WTC11 (cell line): ENCODE data around the gene PPP2R2C. TPM values are rescaled to one million over a fixed set of nuclear protein-coding genes. Genes with fewer than 3 reads are reported as not detected.

Experiments used
- ATAC-seq: fragments of 200-7000 bp; cut with Tn5 transposase; 2 replicates; pipeline ENCODE4 v1.10.0; 2021; ENCODE audit warnings: mild to moderate bottlenecking, moderate library complexity
- CTCF ChIA-PET: fragments of 300-600 bp; sonication (Branson Sonifier 250); formaldehyde crosslinking; loops from one replicate; lab custom pipeline; 2021; ENCODE audit warnings: antibody characterized with exemption; lab: Charles Lee
- POLR2A ChIA-PET: fragments of 350-600 bp; sonication (Branson Sonifier 250); formaldehyde crosslinking; loops from one replicate; lab custom pipeline; 2021; ENCODE audit warnings: antibody characterized with exemption; lab: Charles Lee
- DNase-seq: peaks from one replicate; pipeline ENCODE4 v3.0.0; 2021; ENCODE audit warnings: low spot score
- H3K27ac Mint-ChIP-seq: 2 replicates; pipeline ENCODE4 v1.8.0; 2021; ENCODE audit warnings: mixed read lengths
- H3K27me3 Mint-ChIP-seq: 2 replicates; pipeline ENCODE4 v1.8.0; 2021; ENCODE audit warnings: low read depth, mild to moderate bottlenecking, moderate library complexity, mixed read lengths
- H3K36me3 Mint-ChIP-seq: 2 replicates; pipeline ENCODE4 v1.8.0; 2021; ENCODE audit warnings: mixed read lengths
- H3K4me1 Mint-ChIP-seq: 2 replicates; pipeline ENCODE4 v1.8.0; 2022; ENCODE audit warnings: mixed read lengths
- H3K4me3 Mint-ChIP-seq: 2 replicates; pipeline ENCODE4 v1.8.0; 2021; ENCODE audit warnings: mild to moderate bottlenecking, moderate library complexity, mixed read lengths
- H3K9me3 Mint-ChIP-seq: 2 replicates; pipeline ENCODE4 v1.8.0; 2021; ENCODE audit warnings: mixed read lengths
- ATF1 ChIP-seq: sonication (generic); formaldehyde crosslinking; IDR thresholded peaks from 2 replicates; pipeline ENCODE4 v1.8.1; 2023; ENCODE audit warnings: mild to moderate bottlenecking, moderate library complexity, missing genetic modification reagents
- ATF6 ChIP-seq: sonication (generic); formaldehyde crosslinking; IDR thresholded peaks from 2 replicates; pipeline ENCODE4 v1.8.1; 2023; ENCODE audit warnings: mild to moderate bottlenecking, missing genetic modification reagents
- CREM ChIP-seq: sonication (generic); formaldehyde crosslinking; IDR thresholded peaks from 2 replicates; pipeline ENCODE4 v1.8.1; 2022; ENCODE audit warnings: mild to moderate bottlenecking, missing genetic modification reagents, moderate library complexity
- ELF4 ChIP-seq: sonication (generic); formaldehyde crosslinking; IDR thresholded peaks from 2 replicates; pipeline ENCODE4 v1.8.1; 2022; ENCODE audit warnings: low read depth, mild to moderate bottlenecking, moderate library complexity, missing genetic modification reagents
- EMX1 ChIP-seq: fragments of 250-450 bp; sonication (Bioruptor Pico); IDR thresholded peaks from 2 replicates; pipeline ENCODE4 v1.8.0; 2021; ENCODE audit warnings: mild to moderate bottlenecking
- ETV6 ChIP-seq: sonication (generic); formaldehyde crosslinking; IDR thresholded peaks from 2 replicates; pipeline ENCODE4 v1.8.1; 2022; ENCODE audit warnings: mild to moderate bottlenecking, missing genetic modification reagents
- GABPB1 ChIP-seq: sonication (generic); formaldehyde crosslinking; IDR thresholded peaks from 2 replicates; pipeline ENCODE4 v1.8.1; 2023; ENCODE audit warnings: mild to moderate bottlenecking, missing genetic modification reagents
- KAT7 ChIP-seq: sonication (generic); formaldehyde crosslinking; IDR thresholded peaks from 2 replicates; pipeline ENCODE4 v1.8.1; 2023; ENCODE audit warnings: missing genetic modification reagents, mild to moderate bottlenecking, borderline replicate concordance
- MYBL2 ChIP-seq: sonication (generic); formaldehyde crosslinking; IDR thresholded peaks from 2 replicates; pipeline ENCODE4 v1.8.1; 2023; ENCODE audit warnings: mild to moderate bottlenecking, moderate library complexity, missing genetic modification reagents
- NR2C2 ChIP-seq: sonication (generic); formaldehyde crosslinking; IDR thresholded peaks from 2 replicates; pipeline ENCODE4 v1.8.0; 2022; ENCODE audit warnings: mild to moderate bottlenecking, missing genetic modification reagents
- TCF7 ChIP-seq: sonication (generic); formaldehyde crosslinking; IDR thresholded peaks from 2 replicates; pipeline ENCODE4 v1.8.0; 2022; ENCODE audit warnings: mild to moderate bottlenecking, low read depth, missing genetic modification reagents, moderate library complexity
- TP53 ChIP-seq: sonication (generic); formaldehyde crosslinking; IDR thresholded peaks from 2 replicates; pipeline ENCODE4 v1.8.1; 2023; ENCODE audit warnings: mild to moderate bottlenecking, missing genetic modification reagents
- ZNF232 ChIP-seq: sonication (generic); formaldehyde crosslinking; IDR thresholded peaks from 2 replicates; pipeline ENCODE4 v1.8.0; 2022; ENCODE audit warnings: mild to moderate bottlenecking, missing genetic modification reagents
- total RNA-seq: library from RNA; stranded (reverse); gene quantifications from 3 replicates; pipeline ENCODE4 v1.2.3, GENCODE V29; 2021
- TF ChIP-seq, protein P1 (sequence below): sonication (generic); formaldehyde crosslinking; IDR thresholded peaks from 2 replicates; pipeline ENCODE4 v1.8.1; 2023; ENCODE audit warnings: mild to moderate bottlenecking, missing genetic modification reagents, moderate library complexity
- TF ChIP-seq, protein P2 (sequence below): fragments of 250-450 bp; sonication (Bioruptor Pico); IDR thresholded peaks from 2 replicates; pipeline ENCODE4 v1.8.0; 2021; ENCODE audit warnings: mild to moderate bottlenecking
- TF ChIP-seq, protein P3 (sequence below): sonication (generic); formaldehyde crosslinking; IDR thresholded peaks from 2 replicates; pipeline ENCODE4 v1.8.0; 2023; ENCODE audit warnings: missing genetic modification reagents, mild to moderate bottlenecking, borderline replicate concordance

The PPP2R2C gene
- total RNA-seq, 1 experiment from 2014 or later: 11.5 TPM

- TF ChIP-seq, protein P1, sequence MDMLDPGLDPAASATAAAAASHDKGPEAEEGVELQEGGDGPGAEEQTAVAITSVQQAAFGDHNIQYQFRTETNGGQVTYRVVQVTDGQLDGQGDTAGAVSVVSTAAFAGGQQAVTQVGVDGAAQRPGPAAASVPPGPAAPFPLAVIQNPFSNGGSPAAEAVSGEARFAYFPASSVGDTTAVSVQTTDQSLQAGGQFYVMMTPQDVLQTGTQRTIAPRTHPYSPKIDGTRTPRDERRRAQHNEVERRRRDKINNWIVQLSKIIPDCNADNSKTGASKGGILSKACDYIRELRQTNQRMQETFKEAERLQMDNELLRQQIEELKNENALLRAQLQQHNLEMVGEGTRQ (CRISPR knock-in tag): no peak
- TF ChIP-seq, protein P2, sequence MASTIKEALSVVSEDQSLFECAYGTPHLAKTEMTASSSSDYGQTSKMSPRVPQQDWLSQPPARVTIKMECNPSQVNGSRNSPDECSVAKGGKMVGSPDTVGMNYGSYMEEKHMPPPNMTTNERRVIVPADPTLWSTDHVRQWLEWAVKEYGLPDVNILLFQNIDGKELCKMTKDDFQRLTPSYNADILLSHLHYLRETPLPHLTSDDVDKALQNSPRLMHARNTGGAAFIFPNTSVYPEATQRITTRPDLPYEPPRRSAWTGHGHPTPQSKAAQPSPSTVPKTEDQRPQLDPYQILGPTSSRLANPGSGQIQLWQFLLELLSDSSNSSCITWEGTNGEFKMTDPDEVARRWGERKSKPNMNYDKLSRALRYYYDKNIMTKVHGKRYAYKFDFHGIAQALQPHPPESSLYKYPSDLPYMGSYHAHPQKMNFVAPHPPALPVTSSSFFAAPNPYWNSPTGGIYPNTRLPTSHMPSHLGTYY (CRISPR knock-in tag): no peak
- TF ChIP-seq, protein P3, sequence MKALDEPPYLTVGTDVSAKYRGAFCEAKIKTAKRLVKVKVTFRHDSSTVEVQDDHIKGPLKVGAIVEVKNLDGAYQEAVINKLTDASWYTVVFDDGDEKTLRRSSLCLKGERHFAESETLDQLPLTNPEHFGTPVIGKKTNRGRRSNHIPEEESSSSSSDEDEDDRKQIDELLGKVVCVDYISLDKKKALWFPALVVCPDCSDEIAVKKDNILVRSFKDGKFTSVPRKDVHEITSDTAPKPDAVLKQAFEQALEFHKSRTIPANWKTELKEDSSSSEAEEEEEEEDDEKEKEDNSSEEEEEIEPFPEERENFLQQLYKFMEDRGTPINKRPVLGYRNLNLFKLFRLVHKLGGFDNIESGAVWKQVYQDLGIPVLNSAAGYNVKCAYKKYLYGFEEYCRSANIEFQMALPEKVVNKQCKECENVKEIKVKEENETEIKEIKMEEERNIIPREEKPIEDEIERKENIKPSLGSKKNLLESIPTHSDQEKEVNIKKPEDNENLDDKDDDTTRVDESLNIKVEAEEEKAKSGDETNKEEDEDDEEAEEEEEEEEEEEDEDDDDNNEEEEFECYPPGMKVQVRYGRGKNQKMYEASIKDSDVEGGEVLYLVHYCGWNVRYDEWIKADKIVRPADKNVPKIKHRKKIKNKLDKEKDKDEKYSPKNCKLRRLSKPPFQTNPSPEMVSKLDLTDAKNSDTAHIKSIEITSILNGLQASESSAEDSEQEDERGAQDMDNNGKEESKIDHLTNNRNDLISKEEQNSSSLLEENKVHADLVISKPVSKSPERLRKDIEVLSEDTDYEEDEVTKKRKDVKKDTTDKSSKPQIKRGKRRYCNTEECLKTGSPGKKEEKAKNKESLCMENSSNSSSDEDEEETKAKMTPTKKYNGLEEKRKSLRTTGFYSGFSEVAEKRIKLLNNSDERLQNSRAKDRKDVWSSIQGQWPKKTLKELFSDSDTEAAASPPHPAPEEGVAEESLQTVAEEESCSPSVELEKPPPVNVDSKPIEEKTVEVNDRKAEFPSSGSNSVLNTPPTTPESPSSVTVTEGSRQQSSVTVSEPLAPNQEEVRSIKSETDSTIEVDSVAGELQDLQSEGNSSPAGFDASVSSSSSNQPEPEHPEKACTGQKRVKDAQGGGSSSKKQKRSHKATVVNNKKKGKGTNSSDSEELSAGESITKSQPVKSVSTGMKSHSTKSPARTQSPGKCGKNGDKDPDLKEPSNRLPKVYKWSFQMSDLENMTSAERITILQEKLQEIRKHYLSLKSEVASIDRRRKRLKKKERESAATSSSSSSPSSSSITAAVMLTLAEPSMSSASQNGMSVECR (CRISPR knock-in tag): no peak
Measured at GRCh38 chr4:6343939-6344408, 128.4 kb downstream of the PPP2R2C start (continued).

- TF ChIP-seq ZNF232 (CRISPR knock-in tag): no peak
- no peak for TF ChIP-seq GABPB1 (CRISPR knock-in tag)
- no peak for TF ChIP-seq ETV6
- H3K4me3 Mint-ChIP-seq: no peak overlapping the region
- H3K36me3 Mint-ChIP-seq: no peaks in the 10 kb centered on the region
- H3K27ac Mint-ChIP-seq: no peak overlapping the region
- H3K27me3 Mint-ChIP-seq: no peaks in the 10 kb centered on the region; the same call in 1 of the 2 replicates
- H3K4me1 Mint-ChIP-seq: peaks cover 17% of the 10 kb centered on the region
- ChIA-PET POLR2A (no interaction called here), CTCF (interaction anchor here (1.1 to 5.1 kb wide), 5 partner anchors 9 to 92 kb away, joined by 3 to 32 read pairs (median 7); no protein-coding TSS in a partner anchor)
- DNase-seq: no peak
- ATAC-seq: no peak
- H3K9me3 Mint-ChIP-seq: no peaks in the 10 kb centered on the region
Measured at GRCh38 chr4:6342530-6343293, 129.7 kb downstream of the PPP2R2C start.

DNA sequence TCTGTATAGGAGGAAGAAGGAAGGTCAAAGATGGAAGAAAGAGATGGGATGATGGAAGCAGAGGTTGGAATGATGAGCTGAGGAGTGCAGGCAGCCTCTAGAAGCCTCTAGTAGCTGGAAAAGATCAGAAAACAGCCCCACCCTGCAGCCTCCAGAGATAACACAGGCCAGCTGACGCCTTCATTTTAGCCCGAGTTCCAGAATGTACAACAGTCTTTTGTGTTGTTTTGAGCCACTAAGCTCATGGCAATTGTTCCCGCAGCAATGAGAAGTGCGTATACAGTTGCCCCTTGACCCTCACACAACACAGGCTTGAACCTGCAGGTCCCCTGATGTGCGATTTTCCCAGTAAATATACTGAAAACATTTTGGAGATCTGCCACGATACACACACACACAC is 130.7 kb downstream of the PPP2R2C start:
- TF ChIP-seq ELF4: no peak
- no peak for TF ChIP-seq MYBL2
- no peak for TF ChIP-seq TCF7 (CRISPR knock-in tag)
- no peak overlapping the region for H3K27ac Mint-ChIP-seq
- no peaks in the 10 kb centered on the region; the same call in 1 of the 2 replicates for H3K27me3 Mint-ChIP-seq
- no peaks in the 10 kb centered on the region for H3K9me3 Mint-ChIP-seq
- H3K36me3 Mint-ChIP-seq: no peaks in the 10 kb centered on the region
- ChIA-PET CTCF (interaction anchor here (1.2 to 5.1 kb wide), 5 partner anchors 8 to 91 kb away, joined by 3 to 32 read pairs (median 4); no protein-coding TSS in a partner anchor), POLR2A (no interaction called here)
- peaks cover 24% of the 10 kb centered on the region for H3K4me1 Mint-ChIP-seq
- no peak overlapping the region for H3K4me3 Mint-ChIP-seq
- DNase-seq (no peak), ATAC-seq (no peak)

- ATAC-seq (no peak), DNase-seq (no peak)
- ChIA-PET CTCF (interaction anchor here (0.7 to 2.9 kb wide), 6 partner anchors 9 to 206 kb away, joined by 3 to 17 read pairs (median 4); no protein-coding TSS in a partner anchor), POLR2A (interaction anchor here (0.5 kb wide), 1 partner anchor 42 kb away, joined by 3 read pairs; no protein-coding TSS in a partner anchor)
- no peak overlapping the region for H3K4me3 Mint-ChIP-seq
- H3K9me3 Mint-ChIP-seq: no peaks in the 10 kb centered on the region
- TF ChIP-seq CREM (CRISPR knock-in tag) (no peak), TCF7 (CRISPR knock-in tag) (no peak), ATF1 (CRISPR knock-in tag) (no peak), ELF4 (no peak), NR2C2 (CRISPR knock-in tag) (no peak), TP53 (CRISPR knock-in tag) (no peak), ATF6 (CRISPR knock-in tag) (no peak), EMX1 (CRISPR knock-in tag) (no peak), KAT7 (CRISPR knock-in tag) (no peak)
- TF ChIP-seq, all 79 proteins: peak for 0
- H3K27me3 Mint-ChIP-seq: no peaks in the 10 kb centered on the region; the same call in 1 of the 2 replicates
- peaks cover 24% of the 10 kb centered on the region for H3K4me1 Mint-ChIP-seq
- H3K27ac Mint-ChIP-seq: no peak overlapping the region
- no peaks in the 10 kb centered on the region for H3K36me3 Mint-ChIP-seq
Measured at GRCh38 chr4:6340446-6341015, 131.9 kb downstream of the PPP2R2C start.
